GM10266 (cell line): ENCODE results near the gene TCF23.
A peak's percentile ranks its signal among the peaks of the same experiment; 100 is the strongest.
"Not testable (repeated sequence)": the region's sequence is repeated elsewhere in the genome, so short reads cannot be mapped to it uniquely, and the experiment has no call there.

Experiments used
- DNase-seq: peaks from one replicate; pipeline ENCODE4 v3.0.0; 2012; ENCODE audit errors: extremely low spot score
- CTCF ChIP-seq: IDR thresholded peaks from 2 replicates; pipeline ENCODE4 v1.5.1; 2012; ENCODE audit warnings: mild to moderate bottlenecking, low read depth; ENCODE audit not compliant: control insufficient read depth, insufficient read depth; ENCODE audit errors: missing control alignments

The TCF23 gene

GRCh38 chr2:27148801-27149439 lies at the start of gene TCF23:
TSS of gene TCF23 (plus strand) at chr2:27149004. CDS start at chr2:27149134, 130 bp downstream.
- no peak for TF ChIP-seq CTCF
- DNase-seq, result no peak

GRCh38 chr2:27099334-27099955 lies 49.4 kb upstream of the TCF23 start:
- TF ChIP-seq CTCF, result no peak
- no peak for DNase-seq

GRCh38 chr2:27100036-27100435 lies 48.8 kb upstream of the TCF23 start:
- TF ChIP-seq CTCF, result no peak
- DNase-seq, result no peak

- DNase-seq, result no peak
- peak; percentile 9 for TF ChIP-seq CTCF
Observed at GRCh38 chr2:27102329-27102728, 46.5 kb upstream of the TCF23 start.

GRCh38 chr2:27105981-27106380 lies 42.8 kb upstream of the TCF23 start:
- no peak for DNase-seq
- TF ChIP-seq CTCF, result no peak

GRCh38 chr2:27108221-27108620 lies 40.6 kb upstream of the TCF23 start:
- TF ChIP-seq CTCF, result no peak
- DNase-seq, result no peak

GRCh38 chr2:27109083-27109482 lies 39.7 kb upstream of the TCF23 start:
- no peak for DNase-seq
- TF ChIP-seq CTCF, result no peak

- not testable (repeated sequence) for DNase-seq
Observed at GRCh38 chr2:27110603-27111352, 38.0 kb upstream of the TCF23 start.

- not testable (repeated sequence) for DNase-seq
Observed at GRCh38 chr2:27111392-27112078, 37.3 kb upstream of the TCF23 start.
